Measurements from ENCODE around the gene ZNRF2. TPM values are rescaled to one million over a fixed set of nuclear protein-coding genes. Genes with fewer than 3 reads are reported as not detected.
A peak's percentile ranks its signal among the peaks of the same experiment; 100 is the strongest.
"Not testable (repeated sequence)": the region's sequence is repeated elsewhere in the genome, so short reads cannot be mapped to it uniquely, and the experiment has no call there.

The ZNRF2 gene
- total RNA-seq, 1 donor from 2014 or later = 8.1 TPM

- no peak for DNase-seq (ENCODE audit: low read depth in 2 of 2)
These were observed 69.7 kb downstream of the ZNRF2 start for GRCh38 chr7:30353932-30354607.

GRCh38 chr7:30354791-30355190 lies 70.4 kb downstream of the ZNRF2 start:
- no peak for DNase-seq (ENCODE audit: low read depth in 2 of 2)

GRCh38 chr7:30359957-30360356 lies 75.6 kb downstream of the ZNRF2 start:
- no peak for DNase-seq (ENCODE audit: low read depth in 2 of 2)

GRCh38 chr7:30363778-30364563 lies 79.6 kb downstream of the ZNRF2 start:
- no peak for DNase-seq (ENCODE audit: low read depth in 2 of 2)

GRCh38 chr7:30364773-30365172 lies 80.4 kb downstream of the ZNRF2 start:
- DNase-seq (ENCODE audit: low read depth in 2 of 2) = no peak

- no peak for DNase-seq (ENCODE audit: low read depth in 2 of 2)
These were observed 81.2 kb downstream of the ZNRF2 start for GRCh38 chr7:30365621-30366020.

GRCh38 chr7:30366606-30367005 lies 82.2 kb downstream of the ZNRF2 start:
- peak in 1 of 2 donors; percentile 12 for DNase-seq (ENCODE audit: low read depth in 2 of 2)

GRCh38 chr7:30367561-30367960 lies 83.2 kb downstream of the ZNRF2 start:
- DNase-seq (ENCODE audit: low read depth in 2 of 2) = no peak

- DNase-seq (ENCODE audit: low read depth in 2 of 2) = no peak
These were observed 85.5 kb downstream of the ZNRF2 start for GRCh38 chr7:30369879-30370278.

GRCh38 chr7:30371321-30371720 lies 86.9 kb downstream of the ZNRF2 start:
- no peak for DNase-seq (ENCODE audit: low read depth in 2 of 2)

GRCh38 chr7:30378275-30378674 lies 93.9 kb downstream of the ZNRF2 start:
- DNase-seq (ENCODE audit: low read depth in 2 of 2) = no peak

- no peak for DNase-seq (ENCODE audit: low read depth in 2 of 2)
These were observed 94.7 kb downstream of the ZNRF2 start for GRCh38 chr7:30379131-30379530.

GRCh38 chr7:30379741-30380140 lies 95.3 kb downstream of the ZNRF2 start:
- no peak for DNase-seq (ENCODE audit: low read depth in 2 of 2)

GRCh38 chr7:30380294-30380693 lies 95.9 kb downstream of the ZNRF2 start:
- no peak for DNase-seq (ENCODE audit: low read depth in 2 of 2)

GRCh38 chr7:30380824-30381223 lies 96.4 kb downstream of the ZNRF2 start:
- DNase-seq (ENCODE audit: low read depth in 2 of 2) = not testable (repeated sequence)

GRCh38 chr7:30382607-30383006 lies 98.2 kb downstream of the ZNRF2 start:
- DNase-seq (ENCODE audit: low read depth in 2 of 2) = no peak

- DNase-seq (ENCODE audit: low read depth in 2 of 2) = peak in 1 of 2 donors; percentile 25
These were observed 105.4 kb downstream of the ZNRF2 start for GRCh38 chr7:30389791-30390190.

GRCh38 chr7:30390736-30391636 lies 106.6 kb downstream of the ZNRF2 start:
- no peak for DNase-seq (ENCODE audit: low read depth in 2 of 2)

- no peak for DNase-seq (ENCODE audit: low read depth in 2 of 2)
These were observed 107.4 kb downstream of the ZNRF2 start for GRCh38 chr7:30391806-30392205.

GRCh38 chr7:30395676-30396075 lies 111.3 kb downstream of the ZNRF2 start:
- DNase-seq (ENCODE audit: low read depth in 2 of 2) = no peak

- DNase-seq (ENCODE audit: low read depth in 2 of 2) = peak in 1 of 2 donors; percentile 6
These were observed 112.0 kb downstream of the ZNRF2 start for GRCh38 chr7:30396389-30396788.

- no peak for DNase-seq (ENCODE audit: low read depth in 2 of 2)
These were observed 119.1 kb downstream of the ZNRF2 start for GRCh38 chr7:30403477-30403876.

All from lung microvascular endothelial cell (primary cell).